Vagina (tissue), 2 donors: ENCODE data around the gene ZBTB8OS.

ENCODE experiments used
- POLR2A ChIP-seq, 2 donors: fragments of 450-650 bp; IDR thresholded peaks; one replicate each; pipeline ENCODE4 v1.6.1; 2017; ENCODE audit warnings: antibody characterized with exemption in 2 of 2, mild to moderate bottlenecking in 2 of 2, moderate library complexity in 2 of 2
- TF ChIP-seq, protein P1 (sequence below), 3 experiments: fragments of 450-650 bp in 2 of 3; fragments of 200-600 bp in 1 of 3; sonication (generic) in 1 of 3; IDR thresholded peaks; one replicate each; pipeline ENCODE4 v1.5.1; 2017 to 2019; ENCODE audit warnings: antibody characterized with exemption in 3 of 3, mild to moderate bottlenecking in 2 of 3, moderate library complexity in 2 of 3

DNA sequence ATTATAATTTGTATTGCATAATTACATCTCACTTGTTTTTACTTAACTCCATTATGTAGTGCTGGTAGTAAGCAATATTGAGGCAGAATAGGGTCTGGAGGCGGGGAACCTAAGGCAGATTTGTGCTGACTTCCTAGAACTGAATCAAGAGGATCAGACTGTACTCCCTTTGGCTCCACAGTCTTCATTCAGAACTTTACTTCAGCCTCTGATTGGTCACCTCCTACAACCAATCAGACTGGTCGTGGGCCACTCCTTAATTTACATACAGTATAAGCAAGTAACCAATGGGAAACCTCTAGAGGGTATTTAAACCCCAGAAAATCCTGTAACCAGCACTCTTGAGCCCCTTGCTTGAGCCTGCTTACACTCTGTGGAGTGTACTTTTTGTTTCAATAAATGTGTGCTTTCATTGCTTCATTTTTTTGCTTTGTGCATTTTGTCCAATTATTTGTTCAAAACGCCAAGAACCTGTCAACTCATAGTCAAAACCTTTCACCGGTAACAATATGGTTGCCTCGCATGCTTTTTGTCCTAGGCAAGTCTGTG is 31.6 kb downstream of the ZBTB8OS start:
- TF ChIP-seq, protein P1, sequence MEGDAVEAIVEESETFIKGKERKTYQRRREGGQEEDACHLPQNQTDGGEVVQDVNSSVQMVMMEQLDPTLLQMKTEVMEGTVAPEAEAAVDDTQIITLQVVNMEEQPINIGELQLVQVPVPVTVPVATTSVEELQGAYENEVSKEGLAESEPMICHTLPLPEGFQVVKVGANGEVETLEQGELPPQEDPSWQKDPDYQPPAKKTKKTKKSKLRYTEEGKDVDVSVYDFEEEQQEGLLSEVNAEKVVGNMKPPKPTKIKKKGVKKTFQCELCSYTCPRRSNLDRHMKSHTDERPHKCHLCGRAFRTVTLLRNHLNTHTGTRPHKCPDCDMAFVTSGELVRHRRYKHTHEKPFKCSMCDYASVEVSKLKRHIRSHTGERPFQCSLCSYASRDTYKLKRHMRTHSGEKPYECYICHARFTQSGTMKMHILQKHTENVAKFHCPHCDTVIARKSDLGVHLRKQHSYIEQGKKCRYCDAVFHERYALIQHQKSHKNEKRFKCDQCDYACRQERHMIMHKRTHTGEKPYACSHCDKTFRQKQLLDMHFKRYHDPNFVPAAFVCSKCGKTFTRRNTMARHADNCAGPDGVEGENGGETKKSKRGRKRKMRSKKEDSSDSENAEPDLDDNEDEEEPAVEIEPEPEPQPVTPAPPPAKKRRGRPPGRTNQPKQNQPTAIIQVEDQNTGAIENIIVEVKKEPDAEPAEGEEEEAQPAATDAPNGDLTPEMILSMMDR (IDR thresholded peaks at IDR 0.05): no peak
- no peak for TF ChIP-seq POLR2A (IDR thresholded peaks at IDR 0.05)
